Neural cell (in vitro differentiated cells): ENCODE results near the gene FOCAD. TPM values are rescaled to one million over a fixed set of nuclear protein-coding genes. Genes with fewer than 3 reads are reported as not detected.

Source experiments
- H2AFZ ChIP-seq: fragments of 200-600, 300-800 bp; sonication (generic), shearing (Covaris generic); 2 replicates; pipeline ENCODE4 v1.6.0; 2014; ENCODE audit warnings: low read depth, mild to moderate bottlenecking, antibody characterized with exemption, low read length, moderate library complexity
- H3F3A ChIP-seq: fragments of 200-600 bp; shearing (Covaris generic); 2 replicates; pipeline ENCODE4 v1.6.1; 2016; ENCODE audit warnings: mild to moderate bottlenecking, moderate library complexity, mixed read lengths, antibody characterized with exemption, low read length; ENCODE audit not compliant: insufficient read depth, poor library complexity, severe bottlenecking
- H3K27ac ChIP-seq: fragments of 200-600, 300-800 bp; sonication (generic), shearing (Covaris generic); 2 replicates; pipeline ENCODE4 v1.5.1; 2014; ENCODE audit warnings: mild to moderate bottlenecking, low read length, moderate library complexity
- H3K27me3 ChIP-seq: fragments of 300-800, 200-600 bp; sonication (generic), shearing (Covaris generic); 2 replicates; pipeline ENCODE4 v1.6.0; 2014; ENCODE audit warnings: mild to moderate bottlenecking, low read depth, low read length, moderate library complexity; ENCODE audit not compliant: insufficient read depth
- H3K36me3 ChIP-seq: fragments of 300-800, 200-600 bp; sonication (generic), shearing (Covaris generic); 2 replicates; pipeline ENCODE4 v1.5.1; 2014; ENCODE audit warnings: mild to moderate bottlenecking, antibody characterized with exemption, low read length, moderate library complexity; ENCODE audit not compliant: insufficient read depth
- H3K4me2 ChIP-seq: fragments of 300-800, 200-600 bp; sonication (generic), shearing (Covaris generic); 2 replicates; pipeline ENCODE4 v1.6.0; 2014; ENCODE audit warnings: mild to moderate bottlenecking, low read length
- H3K4me3 ChIP-seq: fragments of 300-800, 200-600 bp; sonication (generic), shearing (Covaris generic); 2 replicates; pipeline ENCODE4 v1.5.1; 2014; ENCODE audit warnings: mild to moderate bottlenecking, low read length, moderate library complexity
- H3K79me2 ChIP-seq: fragments of 200-600 bp; shearing (Covaris generic); replicated peaks from 2 replicates; pipeline ENCODE4 v1.6.0; 2014; ENCODE audit warnings: mild to moderate bottlenecking, low read length, moderate library complexity; ENCODE audit not compliant: insufficient read depth
- H3K9ac ChIP-seq: fragments of 300-800, 200-600 bp; sonication (generic), shearing (Covaris generic); 2 replicates; pipeline ENCODE4 v1.6.1; 2016; ENCODE audit warnings: mild to moderate bottlenecking, low read length, mixed read lengths
- H3K9me2 ChIP-seq: fragments of 200-600 bp; shearing (Covaris generic); 2 replicates; pipeline ENCODE4 v1.6.1; 2016; ENCODE audit warnings: mild to moderate bottlenecking, low read length, mixed read lengths; ENCODE audit not compliant: insufficient read depth
- H3K9me3 ChIP-seq: fragments of 200-600, 300-800 bp; sonication (generic), shearing (Covaris generic); 2 replicates; pipeline ENCODE4 v1.6.1; 2016; ENCODE audit warnings: mild to moderate bottlenecking, mixed run types, low read length, moderate library complexity, mixed read lengths
- H4K20me1 ChIP-seq: fragments of 200-600 bp; shearing (Covaris generic); 2 replicates; pipeline ENCODE4 v1.6.1; 2016; ENCODE audit warnings: mild to moderate bottlenecking, mixed run types; ENCODE audit not compliant: insufficient read depth
- CTCF ChIP-seq: fragments of 450-650 bp; IDR thresholded peaks from 2 replicates; pipeline ENCODE4 v1.5.1; 2014; ENCODE audit warnings: antibody characterized with exemption, mild to moderate bottlenecking, moderate library complexity; ENCODE audit not compliant: poor library complexity, severe bottlenecking
- EP300 ChIP-seq: fragments of 450-650 bp; conservative IDR thresholded peaks from 2 replicates; pipeline ENCODE4 v1.6.1; 2014; ENCODE audit warnings: antibody characterized with exemption, mild to moderate bottlenecking, moderate library complexity; ENCODE audit not compliant: poor library complexity, severe bottlenecking
- EZH2 ChIP-seq: fragments of 200-600, 300-800 bp; shearing (Covaris generic), sonication (generic); IDR thresholded peaks from 2 replicates; pipeline ENCODE4 v1.6.1; 2014; ENCODE audit warnings: antibody characterized with exemption, low read length, borderline replicate concordance, mild to moderate bottlenecking; ENCODE audit not compliant: insufficient read depth, poor library complexity, severe bottlenecking
- MXI1 ChIP-seq: fragments of 450-650 bp; conservative IDR thresholded peaks from 2 replicates; pipeline ENCODE4 v1.6.1; 2014; ENCODE audit warnings: antibody characterized with exemption, mild to moderate bottlenecking; ENCODE audit not compliant: poor library complexity, severe bottlenecking
- POLR2AphosphoS5 ChIP-seq: IDR thresholded peaks from 2 replicates; pipeline ENCODE4 v1.6.1; 2012
- RAD21 ChIP-seq: fragments of 450-650 bp; conservative IDR thresholded peaks from 2 replicates; pipeline ENCODE4 v1.6.1; 2014; ENCODE audit warnings: antibody characterized with exemption, mild to moderate bottlenecking, moderate library complexity
- REST ChIP-seq: IDR thresholded peaks from 2 replicates; pipeline ENCODE4 v1.6.1; 2012; ENCODE audit warnings: borderline replicate concordance
- SMC3 ChIP-seq: fragments of 450-650 bp; conservative IDR thresholded peaks from 2 replicates; pipeline ENCODE4 v1.6.1; 2014; ENCODE audit warnings: antibody characterized with exemption, mild to moderate bottlenecking, moderate library complexity; ENCODE audit not compliant: poor library complexity
- TAF1 ChIP-seq: IDR thresholded peaks from 2 replicates; pipeline ENCODE4 v1.6.1; 2012; ENCODE audit warnings: low read depth
- polyA plus RNA-seq: library from polyadenylated mRNA; depleted of rRNA; stranded (reverse); fragments of >200 nt; gene quantifications from 2 replicates; pipeline ENCODE4 v1.2.3, GENCODE V29; 2014

Gene FOCAD
- polyA plus RNA-seq, 1 donor from 2014 or later: 23.5 TPM

- peak overlapping the region; percentile 7 for H3K4me2 ChIP-seq
- H3F3A ChIP-seq: no peaks in the 10 kb centered on the region
- H3K9me3 ChIP-seq: no peaks in the 10 kb centered on the region
- H3K9me2 ChIP-seq: no peaks in the 10 kb centered on the region
- no peaks in the 10 kb centered on the region for H4K20me1 ChIP-seq
- peak overlapping the region; percentile 15 for H3K4me3 ChIP-seq
- peaks cover 10% of the 10 kb centered on the region for H3K79me2 ChIP-seq
- no peaks in the 10 kb centered on the region for H3K27me3 ChIP-seq
- no peak overlapping the region for H2AFZ ChIP-seq
- no peak for TF ChIP-seq EZH2
- peak; percentile 36 for TF ChIP-seq POLR2AphosphoS5
- TF ChIP-seq MXI1: no peak
- TF ChIP-seq RAD21: peak; percentile 23
- peak; percentile 29 for TF ChIP-seq SMC3
- TF ChIP-seq REST: peak; percentile 62
- no peak for TF ChIP-seq EP300
- H3K27ac ChIP-seq: peak overlapping the region; percentile 48
- H3K9ac ChIP-seq: no peak overlapping the region
- H3K36me3 ChIP-seq: no peaks in the 10 kb centered on the region
Measured at GRCh38 chr9:20701060-20701459, 17.0 kb downstream of the FOCAD start.

GRCh38 chr9:20702570-20702969 is 18.5 kb downstream of the FOCAD start:
- peaks cover 10% of the 10 kb centered on the region for H3K79me2 ChIP-seq
- H3K27me3 ChIP-seq: no peaks in the 10 kb centered on the region
- no peak overlapping the region for H3K9ac ChIP-seq
- H2AFZ ChIP-seq: no peak overlapping the region
- no peaks in the 10 kb centered on the region for H3K9me3 ChIP-seq
- H3F3A ChIP-seq: no peaks in the 10 kb centered on the region
- no peak overlapping the region for H3K4me2 ChIP-seq
- TF ChIP-seq POLR2AphosphoS5 (no peak), TAF1 (no peak), RAD21 (no peak), MXI1 (no peak), SMC3 (no peak), EZH2 (no peak), CTCF (no peak), EP300 (no peak), REST (no peak)
- H3K4me3 ChIP-seq: no peak overlapping the region
- H3K36me3 ChIP-seq: no peaks in the 10 kb centered on the region
- no peaks in the 10 kb centered on the region for H4K20me1 ChIP-seq
- H3K27ac ChIP-seq: no peak overlapping the region
- H3K9me2 ChIP-seq: no peaks in the 10 kb centered on the region
